NCI-H2171 (cell line): ENCODE measurements around the gene CHTF18.
"Not testable (repeated sequence)": the region's sequence is repeated elsewhere in the genome, so short reads cannot be mapped to it uniquely, and the experiment has no call there.

Experiments
- DNase-seq: peaks from one replicate; lab custom pipeline; 2025; lab: John Stamatoyannopoulos, UW

Gene CHTF18

DNA sequence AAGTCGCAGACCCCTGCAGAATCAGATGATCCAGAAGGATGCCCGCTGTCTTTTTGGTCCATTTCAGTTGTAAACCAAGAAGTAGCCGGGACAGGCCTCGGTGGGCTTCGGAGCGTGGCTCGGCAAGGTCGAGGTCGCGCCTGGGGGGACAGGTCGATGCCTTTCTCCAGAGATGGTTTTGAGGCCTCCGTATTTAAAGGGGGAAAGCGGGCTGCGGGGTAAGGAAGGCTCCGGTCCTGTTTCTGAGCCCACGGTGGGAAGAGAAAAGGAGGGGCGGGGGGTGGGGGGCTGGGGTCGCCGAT, 19.6 kb downstream of the CHTF18 start:
- DNase-seq, result no peak

DNA sequence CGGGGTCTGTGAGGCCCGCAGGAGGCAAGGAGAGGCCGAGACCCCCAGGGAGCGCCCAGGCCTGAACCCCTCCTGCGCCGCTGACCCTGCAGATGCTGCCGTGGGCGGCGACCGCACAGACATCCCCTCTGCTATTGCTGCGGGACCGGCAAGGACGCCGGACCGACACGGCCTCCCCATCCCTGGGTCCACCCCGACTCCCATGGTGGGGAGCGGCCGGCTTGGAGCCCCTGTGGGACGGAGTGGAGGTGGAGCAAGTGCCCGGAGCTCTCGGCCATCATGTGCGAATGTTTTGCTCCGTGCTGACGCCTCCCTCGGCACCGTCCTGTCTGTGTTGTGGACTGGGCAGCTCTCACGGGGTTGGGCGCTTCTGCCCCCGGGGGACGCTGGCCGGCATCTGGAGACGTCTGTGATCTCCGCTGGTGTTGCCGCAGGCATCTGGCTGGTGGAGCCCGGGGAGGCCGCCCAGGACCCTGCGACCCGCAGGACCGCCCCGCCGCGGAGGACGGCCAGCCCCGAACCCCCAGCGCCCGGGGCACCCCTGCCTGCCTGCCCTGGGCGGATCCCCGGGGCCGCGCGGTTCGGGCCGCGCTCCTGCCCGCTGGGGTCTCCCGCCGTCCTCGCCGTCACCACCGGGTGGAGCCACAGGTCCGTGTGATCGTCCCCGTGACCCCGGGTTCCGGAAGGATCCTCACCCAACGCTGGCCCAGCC, 24.9 kb downstream of the CHTF18 start:
- peak; percentile 32 for DNase-seq

DNA sequence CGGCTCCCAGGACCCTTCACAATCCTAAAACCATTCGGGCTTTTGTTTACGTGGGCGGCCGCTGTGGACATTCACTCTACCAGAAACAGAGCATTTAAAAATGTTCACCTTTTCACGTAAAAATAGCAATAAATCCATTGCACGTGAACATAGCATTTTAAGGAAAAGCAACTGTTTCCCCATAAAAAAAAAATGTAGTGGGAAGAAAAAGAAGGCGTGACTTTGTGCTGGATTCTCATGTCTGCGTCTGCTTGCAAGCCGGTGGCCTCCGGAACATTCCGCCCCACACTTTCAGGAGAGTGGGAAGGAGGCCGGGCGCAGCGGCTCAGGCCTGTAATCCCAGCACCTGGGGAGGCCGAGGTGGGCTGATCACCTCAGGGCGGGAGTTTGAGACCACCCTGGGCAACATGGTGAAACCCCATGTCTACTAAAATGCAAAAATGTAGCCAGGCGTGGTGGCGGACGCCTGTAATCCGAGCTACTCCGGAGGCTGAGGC, 25.5 kb downstream of the CHTF18 start:
- DNase-seq, result no peak

DNA sequence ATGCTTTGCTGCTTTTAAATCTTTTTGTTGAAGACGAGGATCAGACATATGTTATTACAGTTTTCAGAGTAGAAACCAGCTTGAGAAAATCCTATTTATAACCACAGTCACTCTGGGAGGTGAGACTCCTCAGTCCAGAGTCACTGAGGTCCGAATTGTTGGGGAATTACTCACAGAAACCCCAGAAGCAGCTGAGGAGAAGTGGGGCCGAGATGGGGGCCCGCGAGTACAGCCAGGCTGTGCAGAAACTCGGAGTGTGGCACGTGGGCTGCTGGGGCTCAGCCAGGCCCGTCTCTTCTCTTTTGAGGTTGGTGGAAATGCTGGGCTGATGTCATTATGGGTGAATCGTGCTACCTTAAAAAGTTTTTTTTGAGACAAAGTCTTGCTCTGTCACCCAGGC, 26.6 kb downstream of the CHTF18 start:
- no peak for DNase-seq

- DNase-seq, result no peak
Observed at GRCh38 chr16:815861-816260, 27.4 kb downstream of the CHTF18 start.

DNA sequence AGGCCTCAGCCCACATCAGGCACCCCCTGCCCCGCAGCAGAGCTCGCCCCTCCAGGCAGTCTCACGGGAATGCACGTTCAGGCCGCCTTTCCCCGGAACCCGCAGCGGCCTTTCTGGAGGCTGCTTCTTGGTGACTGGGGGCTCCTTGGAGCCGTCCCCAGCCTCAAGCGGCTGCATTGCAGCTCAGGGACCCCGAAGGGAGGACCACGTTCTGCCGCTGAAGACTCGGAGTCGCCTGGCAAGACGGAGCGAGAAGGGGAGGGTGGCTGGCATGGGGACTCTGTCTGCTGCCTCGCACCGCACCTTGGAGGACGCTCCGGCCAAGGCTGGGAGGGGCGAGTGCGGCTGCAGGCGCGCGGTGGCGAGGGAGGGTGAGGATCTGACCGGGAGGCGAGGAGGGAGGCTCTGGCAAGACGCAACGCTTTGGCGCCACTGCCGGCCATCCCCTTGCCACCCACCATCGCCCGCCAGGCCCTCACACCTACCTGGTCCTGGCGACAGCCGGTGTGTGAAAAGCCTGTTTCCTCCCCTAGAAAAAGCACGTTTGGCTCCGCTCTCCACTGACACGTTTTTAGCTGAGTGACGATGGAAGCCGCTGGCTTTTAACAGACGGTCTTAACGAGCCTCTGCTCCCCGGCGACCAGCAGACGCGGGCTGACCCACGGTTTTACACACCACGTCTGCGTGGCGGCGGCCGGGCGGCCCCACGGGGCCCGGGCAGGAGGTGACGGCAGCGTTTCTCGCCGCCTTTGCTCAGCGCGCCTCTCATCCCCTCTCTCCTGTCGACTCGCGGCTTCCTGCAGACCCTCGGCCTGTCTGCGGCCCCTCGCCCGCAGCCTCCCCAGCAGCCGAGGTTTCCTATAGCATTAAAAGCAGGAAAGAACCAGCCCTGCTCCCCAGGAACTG, 28.8 kb downstream of the CHTF18 start:
- no peak for DNase-seq

DNA sequence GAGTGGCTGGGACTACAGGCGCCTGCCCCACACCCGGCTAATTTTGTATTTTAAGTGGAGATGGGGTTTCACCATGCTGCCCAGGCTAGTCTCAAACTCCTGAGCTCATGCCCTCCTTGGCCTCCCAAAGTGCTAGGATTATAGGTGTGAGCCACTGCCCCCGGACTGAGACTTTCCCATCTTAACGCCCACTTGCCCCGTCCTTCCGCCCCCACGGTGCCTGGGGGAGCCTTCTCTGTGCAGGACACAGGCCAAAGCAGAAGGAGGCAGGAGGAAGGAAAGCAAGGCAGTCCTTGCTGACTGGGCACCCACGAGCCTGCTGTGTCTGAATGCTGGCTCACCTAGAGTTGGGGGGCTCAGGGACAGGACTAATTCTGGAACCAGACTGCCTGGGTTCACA, 29.7 kb downstream of the CHTF18 start:
- no peak for DNase-seq

- no peak for DNase-seq
Observed at GRCh38 chr16:818592-818991, 30.2 kb downstream of the CHTF18 start.

- DNase-seq, result no peak
Observed at GRCh38 chr16:819336-820043, 31.1 kb downstream of the CHTF18 start.

GRCh38 chr16:820044-820408, 31.6 kb downstream of the CHTF18 start:
- DNase-seq, result not testable (repeated sequence)

GRCh38 chr16:820748-821147, 32.3 kb downstream of the CHTF18 start:
- no peak for DNase-seq

GRCh38 chr16:821751-822150, 33.3 kb downstream of the CHTF18 start:
- no peak for DNase-seq

- DNase-seq, result no peak
Observed at GRCh38 chr16:822174-822908, 33.9 kb downstream of the CHTF18 start.

DNA sequence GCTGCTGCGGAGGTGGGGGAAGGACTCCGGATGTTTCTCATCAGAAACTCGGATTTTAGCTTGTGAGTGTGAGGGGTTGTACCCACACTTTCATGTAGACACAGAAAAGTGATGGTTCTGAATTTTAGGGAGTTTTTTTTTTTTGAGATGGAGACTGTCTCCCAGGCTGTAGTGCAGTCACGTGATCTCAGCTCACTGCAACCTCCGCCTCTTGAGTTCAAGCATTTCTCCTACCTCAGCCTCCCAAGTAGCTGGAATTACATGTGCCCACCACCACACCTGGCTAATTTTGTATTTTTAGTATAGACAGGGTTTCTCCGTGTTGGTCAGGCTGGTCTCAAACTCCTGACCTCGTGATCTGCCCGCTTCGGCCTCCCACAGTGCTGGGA, 34.5 kb downstream of the CHTF18 start:
- no peak for DNase-seq

DNA sequence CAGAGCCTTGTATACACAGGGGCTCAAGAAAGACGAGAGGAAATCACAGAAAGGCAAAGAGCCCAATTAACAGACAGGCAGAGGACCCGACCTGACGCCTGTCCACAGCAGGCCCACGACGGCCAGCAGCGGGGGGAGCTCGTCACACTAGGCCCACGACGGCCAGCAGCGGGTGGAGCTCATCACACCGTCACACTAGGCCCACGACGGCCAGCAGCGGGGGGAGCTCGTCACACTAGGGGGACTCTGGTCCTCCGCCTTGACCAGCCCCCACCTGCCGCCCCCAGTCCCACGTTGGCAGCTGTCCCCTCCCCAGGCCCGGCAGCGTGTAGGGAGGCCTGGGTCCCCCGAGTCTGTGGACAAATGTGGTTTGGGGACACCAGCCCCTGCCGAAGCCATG, 35.8 kb downstream of the CHTF18 start:
- no peak for DNase-seq

DNA sequence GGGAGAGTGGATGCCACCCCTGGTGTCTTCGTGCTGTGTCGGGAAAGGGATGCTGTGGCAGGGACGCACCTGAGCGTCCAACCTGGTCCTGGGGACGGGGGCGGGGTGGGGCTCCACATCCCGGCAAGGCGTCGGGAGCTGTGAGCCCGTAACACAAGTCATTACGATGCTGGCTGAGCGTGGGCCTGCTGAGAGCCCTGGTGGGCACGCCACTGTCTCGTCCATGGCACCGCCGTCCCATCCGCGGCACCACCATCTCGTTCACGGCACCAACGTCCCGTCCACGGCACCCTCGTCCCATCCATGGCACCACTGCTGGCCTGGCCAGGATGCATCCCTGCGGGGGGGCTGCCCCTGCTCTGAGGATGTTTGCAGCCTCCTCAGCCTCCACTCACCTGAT, 36.2 kb downstream of the CHTF18 start:
- no peak for DNase-seq

- peak; percentile 64 for DNase-seq
Observed at GRCh38 chr16:825341-826061, 37.1 kb downstream of the CHTF18 start.

DNA sequence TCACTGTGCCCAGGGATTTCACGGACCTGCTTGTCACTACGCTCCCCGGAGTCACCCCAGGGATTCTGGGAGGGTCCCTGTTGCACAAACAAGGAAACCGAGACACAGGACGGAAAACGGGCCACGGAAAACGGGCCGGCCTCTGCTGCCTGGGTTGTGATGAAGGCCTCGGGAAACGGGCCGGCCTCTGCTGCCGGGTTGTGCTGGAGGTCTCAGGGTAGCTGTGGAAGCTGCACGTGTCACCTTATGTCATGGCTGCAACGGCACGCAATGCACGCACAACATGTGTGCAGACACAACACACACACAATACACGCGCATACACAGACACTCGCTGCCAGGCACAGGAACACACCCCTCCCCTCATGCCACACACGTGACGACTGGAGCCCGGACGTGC, 39.1 kb downstream of the CHTF18 start:
- DNase-seq, result no peak

DNA sequence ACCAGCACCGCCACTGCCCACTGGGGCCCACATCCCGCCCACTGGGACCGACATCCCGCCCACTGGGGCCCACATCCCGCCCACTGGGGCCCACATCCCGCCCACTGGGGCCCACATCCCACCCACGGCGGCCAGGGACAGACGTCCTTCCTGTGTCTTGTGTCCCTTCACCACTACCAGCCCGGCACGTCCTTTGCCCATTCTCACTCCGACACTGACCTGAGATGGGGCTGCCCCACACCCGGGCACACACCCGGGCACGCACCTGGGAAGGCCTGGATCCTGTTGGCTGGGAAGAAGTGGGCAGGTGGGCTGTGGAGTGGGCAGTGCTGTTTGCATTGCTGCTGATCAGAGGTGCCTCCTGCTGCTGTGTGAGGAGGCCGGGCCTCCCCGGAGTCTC, 40.5 kb downstream of the CHTF18 start:
- DNase-seq, result no peak

- DNase-seq, result no peak
Observed at GRCh38 chr16:830107-830870, 41.9 kb downstream of the CHTF18 start.
